CD4-positive, alpha-beta T cell (primary cell): ENCODE data around the gene PTPRT. TPM values are rescaled to one million over a fixed set of nuclear protein-coding genes. Genes with fewer than 3 reads are reported as not detected.

Source experiments
- ATAC-seq: fragments of 200-7000 bp; cut with Tn5 transposase; one replicate; pipeline ENCODE4 v1.10.0; 2022; ENCODE audit warnings: mild to moderate bottlenecking; ENCODE audit not compliant: poor library complexity
- CTCF ChIA-PET: fragments of 350-600 bp; sonication (Branson Sonifier 250); formaldehyde crosslinking; loops from one replicate; lab custom pipeline; 2021; ENCODE audit warnings: antibody characterized with exemption, inconsistent platforms; lab: Charles Lee
- POLR2A ChIA-PET: fragments of 350-600 bp; sonication (Branson Sonifier 250); formaldehyde crosslinking; loops from one replicate; lab custom pipeline; 2021; ENCODE audit warnings: antibody characterized with exemption, inconsistent platforms; lab: Charles Lee
- DNase-seq, 14 experiments: peaks; one replicate each; pipeline ENCODE4 v3.0.0-alpha.2; 2013 to 2020; ENCODE audit warnings: mixed read lengths in 2 of 14
- H3K27ac ChIP-seq, 2 donors: one replicate each; pipeline versions ENCODE4 v1.5.1 to v1.7.0; 2013; ENCODE audit warnings: low read length in 2 of 2, low read depth in 1 of 2, mild to moderate bottlenecking in 1 of 2
- H3K27me3 ChIP-seq, 2 experiments: 1 replicate in 1 of 2; 2 replicates in 1 of 2; pipeline versions ENCODE4 v1.6.1 to v1.7.0; 2013; ENCODE audit warnings: low read length in 2 of 2, control low read depth in 1 of 2, mild to moderate bottlenecking in 1 of 2, moderate library complexity in 1 of 2; ENCODE audit not compliant: insufficient read depth in 2 of 2, control insufficient read depth in 1 of 2
- H3K36me3 ChIP-seq: one replicate; pipeline ENCODE4 v1.6.1; 2013; ENCODE audit warnings: low read length, control low read depth; ENCODE audit not compliant: insufficient read depth
- H3K4me1 ChIP-seq: one replicate; pipeline ENCODE4 v1.6.1; 2013; ENCODE audit warnings: low read length, control low read depth; ENCODE audit not compliant: insufficient read depth
- H3K4me3 ChIP-seq: one replicate; pipeline ENCODE4 v1.5.1; 2013; ENCODE audit warnings: mild to moderate bottlenecking, low read length, moderate library complexity
- H3K9me3 ChIP-seq, 2 experiments: 1 replicate in 1 of 2; 2 replicates in 1 of 2; pipeline versions ENCODE4 v1.6.1 to v1.7.0; 2013; ENCODE audit warnings: low read length in 2 of 2, mild to moderate bottlenecking in 2 of 2, control low read depth in 1 of 2, moderate library complexity in 1 of 2; ENCODE audit not compliant: control insufficient read depth in 1 of 2, insufficient read depth in 1 of 2
- H3K27ac Mint-ChIP-seq: one replicate; pipeline ENCODE4 v1.8.0; 2020; ENCODE audit warnings: mixed read lengths
- H3K27me3 Mint-ChIP-seq: one replicate; pipeline ENCODE4 v1.8.0; 2021; ENCODE audit warnings: mixed read lengths
- H3K36me3 Mint-ChIP-seq: one replicate; pipeline ENCODE4 v1.8.0; 2021; ENCODE audit warnings: low read depth, mixed read lengths
- H3K4me1 Mint-ChIP-seq: one replicate; pipeline ENCODE4 v1.8.0; 2021; ENCODE audit warnings: low read depth, mixed read lengths
- H3K4me3 Mint-ChIP-seq: one replicate; pipeline ENCODE4 v1.8.0; 2020; ENCODE audit warnings: mild to moderate bottlenecking, mixed read lengths
- H3K9me3 Mint-ChIP-seq: one replicate; pipeline ENCODE4 v1.8.0; 2020; ENCODE audit warnings: mixed read lengths
- CTCF ChIP-seq: fragments of 200-600 bp; IDR thresholded peaks from one replicate; pipeline ENCODE4 v1.8.0; 2022; ENCODE audit warnings: antibody characterized with exemption, mild to moderate bottlenecking
- intact Hi-C, 2 experiments: fragments of 100-400 bp; cut with DNase I in 1 of 2; cut with micrococcal nuclease in 1 of 2; formaldehyde crosslinking; loops; one replicate each; pipeline versions ENCODE4 v1.15.1 to v1.9.0; 2023 to 2025; cut with DNase I, micrococcal nuclease
- total RNA-seq, 174 experiments: library from RNA in 2 of 174; stranded (reverse) in 2 of 174; gene quantifications; one replicate each; pipeline ENCODE4 v1.2.3 and lab custom pipeline; 2021 to 2026

PTPRT gene
- total RNA-seq, 2 experiments from 2014 or later = not detected

- H3K27ac Mint-ChIP-seq = no peak overlapping the region
- H3K4me1 Mint-ChIP-seq = no peaks in the 10 kb centered on the region
- no peaks in the 10 kb centered on the region for H3K36me3 Mint-ChIP-seq
- DNase-seq (no peak), ATAC-seq (no peak)
- H3K9me3 ChIP-seq = peaks cover 0 to 1% of the 10 kb centered on the region in 2 experiments
- H3K4me1 ChIP-seq = no peaks in the 10 kb centered on the region
- CTCF ChIA-PET = no interaction called here
- intact Hi-C loops = no loop called here
- no peak overlapping the region for H3K4me3 ChIP-seq
- POLR2A ChIA-PET = no interaction called here
- H3K4me3 Mint-ChIP-seq = no peak overlapping the region
- H3K36me3 ChIP-seq = no peaks in the 10 kb centered on the region
- H3K9me3 Mint-ChIP-seq = no peaks in the 10 kb centered on the region
- TF ChIP-seq CTCF = no peak
- H3K27ac ChIP-seq = no peak overlapping the region
- peaks cover 18% of the 10 kb centered on the region for H3K27me3 Mint-ChIP-seq
- no peaks in the 10 kb centered on the region for H3K27me3 ChIP-seq
Measured at GRCh38 chr20:43151901-43152300, 37.8 kb downstream of the PTPRT start.

GRCh38 chr20:43151256-43151655 is 38.5 kb downstream of the PTPRT start:
- Histone ChIP-seq H3K27ac (no peak overlapping the region), H3K4me3 (no peak overlapping the region), H3K9me3 (no peaks in the 10 kb centered on the region), H3K36me3 (no peaks in the 10 kb centered on the region), H3K27me3 (no peaks in the 10 kb centered on the region), H3K4me1 (no peaks in the 10 kb centered on the region)
- H3K27ac Mint-ChIP-seq = no peak overlapping the region
- ATAC-seq (no peak), DNase-seq (no peak)
- no peaks in the 10 kb centered on the region for H3K36me3 Mint-ChIP-seq
- H3K27me3 Mint-ChIP-seq = peaks cover 20% of the 10 kb centered on the region
- H3K4me3 Mint-ChIP-seq = no peak overlapping the region
- no peaks in the 10 kb centered on the region for H3K9me3 Mint-ChIP-seq
- H3K4me1 Mint-ChIP-seq = no peaks in the 10 kb centered on the region
- no peak for TF ChIP-seq CTCF
- POLR2A ChIA-PET = no interaction called here
- intact Hi-C loops = no loop called here
- CTCF ChIA-PET = interaction anchor here (0.6 kb wide), 1 partner anchor 20 kb away, joined by 3 read pairs; no protein-coding TSS in a partner anchor

DNA sequence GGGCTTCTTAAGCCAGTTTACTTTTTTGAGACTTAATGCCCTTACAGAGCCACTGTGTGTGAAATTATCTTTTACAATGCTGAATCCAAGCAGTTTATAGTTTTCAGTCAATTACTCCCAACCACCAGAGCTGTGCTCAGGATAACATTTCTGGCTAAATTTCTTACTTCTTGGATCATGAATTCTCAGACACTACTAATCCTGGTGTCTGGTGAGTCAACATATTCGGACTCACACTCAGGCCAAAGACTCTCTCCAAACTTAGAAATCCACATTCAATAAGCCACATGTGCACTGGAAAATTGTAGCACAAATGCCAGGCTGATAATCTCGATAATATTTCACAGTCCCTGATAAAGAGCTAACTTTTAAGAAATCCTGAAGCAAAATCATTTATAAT is 49.0 kb downstream of the PTPRT start:
- Histone ChIP-seq H3K4me1 (no peaks in the 10 kb centered on the region), H3K27ac (no peak overlapping the region), H3K4me3 (no peak overlapping the region), H3K9me3 (no peaks in the 10 kb centered on the region), H3K27me3 (no peaks in the 10 kb centered on the region), H3K36me3 (no peaks in the 10 kb centered on the region)
- Mint-ChIP-seq H3K9me3 (no peaks in the 10 kb centered on the region), H3K27me3 (peaks cover 21% of the 10 kb centered on the region), H3K4me1 (no peaks in the 10 kb centered on the region), H3K36me3 (no peaks in the 10 kb centered on the region), H3K27ac (no peak overlapping the region), H3K4me3 (no peak overlapping the region)
- intact Hi-C loops = no loop called here
- DNase-seq (no peak), ATAC-seq (no peak)
- no peak for TF ChIP-seq CTCF
- POLR2A ChIA-PET = no interaction called here
- CTCF ChIA-PET = no interaction called here
